ENCODE measurements around the gene MFAP2.
A peak's percentile ranks its signal among the peaks of the same experiment; 100 is the strongest.
"Not testable (repeated sequence)": the region's sequence is repeated elsewhere in the genome, so short reads cannot be mapped to it uniquely, and the experiment has no call there.

The MFAP2 gene

DNA sequence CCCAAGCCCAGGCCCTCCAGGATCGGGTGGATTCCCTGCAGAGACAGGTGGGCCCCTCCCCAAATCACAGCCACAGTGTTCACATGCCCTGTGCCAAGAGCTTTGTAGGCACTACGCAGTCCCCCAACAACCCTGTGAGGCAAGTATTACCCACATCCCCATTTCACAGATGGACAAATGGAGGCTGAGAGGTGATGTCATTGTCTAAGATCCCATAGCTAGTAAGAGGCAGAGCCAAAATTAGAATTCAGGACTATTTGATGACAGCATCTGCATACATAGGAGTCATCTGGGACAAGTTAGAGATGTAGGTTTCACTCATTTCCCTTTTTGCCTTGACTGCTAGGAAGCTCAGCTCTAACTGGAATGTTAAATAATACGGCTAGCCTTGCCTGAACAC lies 12.0 kb downstream of the MFAP2 start:
- no peak for TF ChIP-seq CTCF (conservative IDR thresholded peaks at IDR 0.05)
- H3K27ac ChIP-seq, result no peak overlapping the region

- H3K27ac ChIP-seq, result no peak overlapping the region
- no peak for TF ChIP-seq CTCF (conservative IDR thresholded peaks at IDR 0.05)
Observed at GRCh38 chr1:16967962-16968361, 12.5 kb downstream of the MFAP2 start.

DNA sequence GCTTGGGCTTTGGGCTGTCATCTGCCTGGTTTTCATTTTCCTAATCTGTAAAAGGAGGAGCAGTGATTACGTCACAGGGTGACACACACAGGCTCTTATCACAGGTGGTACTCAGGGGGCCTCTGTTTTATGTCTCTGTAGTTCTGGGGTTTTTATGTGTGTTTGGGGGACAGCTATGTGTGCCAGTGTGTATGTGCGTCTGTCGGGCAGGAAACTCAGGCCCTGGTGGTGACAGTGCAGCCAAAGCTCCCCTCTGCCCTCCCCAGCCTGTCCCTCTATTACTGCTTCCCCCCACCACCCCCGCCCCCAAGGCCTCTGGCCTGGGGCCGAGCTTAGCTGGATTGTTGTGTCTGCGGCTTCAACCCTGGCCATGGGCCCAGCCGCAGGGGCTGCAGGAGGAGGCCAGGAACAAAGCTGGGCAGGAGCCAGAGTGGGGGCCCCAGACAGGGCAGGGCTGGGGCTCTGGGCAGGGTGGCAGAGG lies 13.3 kb downstream of the MFAP2 start:
- TF ChIP-seq CTCF (conservative IDR thresholded peaks at IDR 0.05), result no peak
- no peak overlapping the region for H3K27ac ChIP-seq

GRCh38 chr1:16966282-16966681 lies 14.1 kb downstream of the MFAP2 start:
- no peak for TF ChIP-seq CTCF (conservative IDR thresholded peaks at IDR 0.05)
- no peak overlapping the region for H3K27ac ChIP-seq

DNA sequence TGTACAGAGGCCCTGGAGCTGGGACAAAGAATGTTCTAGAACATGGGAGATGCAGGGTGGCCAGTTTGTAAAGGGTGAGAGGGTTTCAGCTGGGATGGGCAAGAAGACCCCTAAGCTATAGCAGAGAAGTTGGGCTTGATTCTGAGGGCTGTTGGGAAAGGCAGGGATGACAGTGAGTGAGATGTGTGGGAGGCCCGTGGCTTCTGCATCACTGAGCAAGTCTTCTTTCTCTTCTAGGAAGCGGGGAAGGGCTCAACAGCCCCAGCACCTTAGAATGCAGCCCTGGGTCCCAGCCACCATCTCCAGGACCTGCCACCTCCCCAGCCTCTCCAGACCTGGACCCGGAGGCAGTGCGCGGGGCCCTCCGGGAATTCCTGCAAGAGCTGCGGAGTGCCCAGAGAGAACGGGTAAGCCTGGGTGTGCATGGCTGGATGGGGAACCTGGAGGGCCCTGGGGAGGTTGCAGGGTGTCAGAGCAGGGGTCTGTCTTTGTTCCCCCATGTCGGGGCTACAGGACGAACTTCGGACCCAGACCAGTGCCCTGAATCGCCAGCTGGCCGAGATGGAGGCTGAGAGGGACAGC lies 14.8 kb downstream of the MFAP2 start:
- no peak for TF ChIP-seq CTCF (conservative IDR thresholded peaks at IDR 0.05)

DNA sequence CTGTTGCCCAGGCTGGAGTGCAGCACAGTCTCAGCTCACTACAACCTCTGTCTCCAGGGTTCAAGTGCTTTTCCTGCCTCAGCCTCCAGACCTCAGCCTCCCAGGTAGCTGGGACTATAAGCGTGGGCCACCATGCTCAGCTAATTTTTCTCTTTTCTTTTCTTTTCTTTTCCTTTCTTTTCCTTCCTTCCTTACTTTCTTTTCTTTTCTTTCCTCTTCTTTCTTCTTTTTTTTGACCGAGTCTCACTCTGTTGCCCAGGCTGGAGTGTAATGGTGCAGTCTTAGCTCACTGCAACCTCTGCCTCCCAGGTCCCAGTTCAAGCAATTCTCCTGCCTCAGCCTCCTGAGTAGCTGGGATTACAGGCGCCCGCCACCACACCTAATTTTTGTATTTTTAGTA lies 16.3 kb downstream of the MFAP2 start:
- not testable (repeated sequence) for H3K27ac ChIP-seq

More for the DNA sequence above, 14.8 kb downstream of the MFAP2 start:
- H3K27ac ChIP-seq, result no peak overlapping the region

GRCh38 chr1:16961297-16962133 lies 18.9 kb downstream of the MFAP2 start:
- H3K27ac ChIP-seq, result peak overlapping the region; percentile 86
- TF ChIP-seq CTCF (conservative IDR thresholded peaks at IDR 0.05), result no peak

Measured in VCaP (cell line).